ENCODE data around the gene CCDC116.
"Not testable (repeated sequence)": the region's sequence is repeated elsewhere in the genome, so short reads cannot be mapped to it uniquely, and the experiment has no call there.

The CCDC116 gene

GRCh38 chr22:21632237-21632895 is at the start of gene CCDC116:
Gene CCDC116 (plus strand): TSS chr22:21632760. CDS start chr22:21633182, 422 bp downstream.
- Mint-ChIP-seq H3K36me3 (ENCODE audit: low read depth) (peaks cover 12% of the 10 kb centered on the region), H3K4me1 (ENCODE audit: low read depth) (peaks cover 29% of the 10 kb centered on the region)

GRCh38 chr22:21582801-21583740 is 49.5 kb upstream of the CCDC116 start:
- H3K9me3 Mint-ChIP-seq = no peaks in the 10 kb centered on the region
- peak overlapping the region; percentile 42 for H3K27ac Mint-ChIP-seq
- H3K27me3 Mint-ChIP-seq = no peaks in the 10 kb centered on the region
- H3K4me3 Mint-ChIP-seq = no peak overlapping the region
- H3K36me3 Mint-ChIP-seq (ENCODE audit: low read depth) = peaks cover 17% of the 10 kb centered on the region
- peaks cover 61% of the 10 kb centered on the region for H3K4me1 Mint-ChIP-seq (ENCODE audit: low read depth)

More at GRCh38 chr22:21632237-21632895, at the start of gene CCDC116:
- Mint-ChIP-seq H3K27ac (no peak within 1 kb of the TSS), H3K4me3 (no peak within 1 kb of the TSS), H3K27me3 (no peaks in the 10 kb centered on the region), H3K9me3 (no peaks in the 10 kb centered on the region)

DNA sequence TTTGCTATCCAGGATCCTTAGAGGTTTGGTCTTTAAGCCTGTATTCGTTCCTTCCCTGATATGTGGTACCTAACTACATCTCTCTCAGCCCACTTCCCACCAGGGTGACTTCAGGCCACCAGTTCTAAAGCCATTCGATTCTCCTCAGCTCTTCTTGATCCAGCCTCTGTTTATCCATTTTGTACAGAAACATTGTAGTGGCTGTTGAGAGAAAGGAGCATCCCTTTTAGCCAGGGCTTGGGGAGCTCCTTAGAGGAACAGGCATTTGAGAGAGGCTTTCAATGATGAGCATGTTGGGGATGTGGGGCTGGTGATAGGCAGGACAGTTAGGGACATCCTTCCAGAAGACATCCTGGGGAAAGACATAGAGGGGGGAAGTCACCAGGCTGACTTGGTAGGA is 47.2 kb upstream of the CCDC116 start:
- H3K4me3 Mint-ChIP-seq = no peak overlapping the region
- peaks cover 65% of the 10 kb centered on the region for H3K4me1 Mint-ChIP-seq (ENCODE audit: low read depth)
- H3K27me3 Mint-ChIP-seq = no peaks in the 10 kb centered on the region
- peak overlapping the region; percentile 2 for H3K27ac Mint-ChIP-seq
- no peaks in the 10 kb centered on the region for H3K9me3 Mint-ChIP-seq
- peaks cover 16% of the 10 kb centered on the region for H3K36me3 Mint-ChIP-seq (ENCODE audit: low read depth)

DNA sequence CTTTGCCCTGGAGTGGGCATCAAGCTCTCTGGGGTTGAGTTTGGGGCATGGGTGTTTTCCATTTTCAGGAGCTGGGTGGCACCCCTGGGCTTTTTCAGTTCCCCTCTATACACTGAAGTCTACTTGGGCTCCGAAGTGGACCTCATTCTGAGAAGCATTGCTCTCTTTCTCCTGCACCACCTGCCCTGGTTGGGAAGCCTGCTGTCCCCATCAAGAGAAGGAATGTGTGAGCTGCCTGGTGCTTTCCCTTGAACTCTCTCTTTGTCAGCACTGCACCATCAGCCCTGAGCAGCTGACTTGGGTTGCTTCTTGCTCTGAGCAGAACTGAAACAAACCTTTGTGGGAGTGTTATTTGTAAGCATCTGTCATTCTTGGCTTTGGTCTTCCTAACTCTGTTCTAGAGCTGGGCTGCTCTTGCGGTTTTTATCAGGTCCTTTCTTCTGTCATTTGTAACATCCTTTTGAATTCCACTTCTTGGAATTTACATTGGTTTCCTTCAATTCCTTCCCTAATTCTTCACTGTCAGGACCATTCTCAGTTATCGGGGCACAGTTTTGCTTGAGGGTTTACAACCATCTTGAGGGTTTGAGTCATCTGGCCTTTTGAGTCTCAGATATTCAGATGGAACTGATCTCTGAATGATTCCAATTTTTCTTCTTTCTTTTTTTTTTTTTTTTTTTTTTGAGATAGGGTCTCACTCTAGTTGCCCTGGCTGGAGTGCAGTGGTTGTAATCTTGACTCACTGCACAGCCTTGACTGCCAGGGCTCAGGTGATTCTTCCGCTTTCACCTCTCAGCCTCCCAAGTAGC is 44.6 kb upstream of the CCDC116 start:
- H3K9me3 Mint-ChIP-seq = no peaks in the 10 kb centered on the region
- H3K27me3 Mint-ChIP-seq = no peaks in the 10 kb centered on the region
- H3K4me3 Mint-ChIP-seq = peak overlapping the region; percentile 35
- H3K4me1 Mint-ChIP-seq (ENCODE audit: low read depth) = peaks cover 83% of the 10 kb centered on the region
- H3K27ac Mint-ChIP-seq = peak overlapping the region; percentile 93
- peaks cover 29% of the 10 kb centered on the region for H3K36me3 Mint-ChIP-seq (ENCODE audit: low read depth)

GRCh38 chr22:21589396-21589795 is 43.2 kb upstream of the CCDC116 start:
- Mint-ChIP-seq H3K27ac (peak overlapping the region; percentile 27), H3K4me3 (no peak overlapping the region), H3K9me3 (no peaks in the 10 kb centered on the region), H3K27me3 (no peaks in the 10 kb centered on the region), H3K4me1 (ENCODE audit: low read depth) (peaks cover 90% of the 10 kb centered on the region), H3K36me3 (ENCODE audit: low read depth) (peaks cover 43% of the 10 kb centered on the region)

GRCh38 chr22:21590809-21591641 is 41.5 kb upstream of the CCDC116 start:
- Mint-ChIP-seq H3K4me3 (no peak overlapping the region), H3K36me3 (ENCODE audit: low read depth) (peaks cover 48% of the 10 kb centered on the region), H3K27ac (peak overlapping the region; percentile 65), H3K27me3 (no peaks in the 10 kb centered on the region), H3K4me1 (ENCODE audit: low read depth) (peaks cover 77% of the 10 kb centered on the region), H3K9me3 (no peaks in the 10 kb centered on the region)

DNA sequence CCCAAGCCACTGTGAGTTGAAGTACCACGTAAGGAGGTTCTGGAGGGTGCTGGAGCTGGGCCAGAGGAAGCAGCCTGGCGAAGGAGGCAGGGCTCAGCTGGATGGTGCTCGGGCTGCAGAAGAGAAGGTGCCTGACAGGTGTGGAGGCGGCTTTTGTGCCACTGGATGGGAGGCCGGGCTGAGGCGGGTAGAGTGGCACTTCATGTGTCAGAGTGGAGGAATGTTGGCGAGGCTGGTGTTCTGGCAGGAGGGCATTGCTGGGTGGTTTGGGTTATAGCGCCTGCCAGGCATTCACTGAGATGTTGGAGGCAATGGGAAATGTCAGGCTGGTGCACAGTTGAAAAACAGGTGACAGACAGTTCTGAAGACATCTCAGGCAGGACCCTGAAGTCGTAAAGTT is 40.9 kb upstream of the CCDC116 start:
- H3K4me3 Mint-ChIP-seq = no peak overlapping the region
- H3K27ac Mint-ChIP-seq = peak overlapping the region; percentile 28
- peaks cover 76% of the 10 kb centered on the region for H3K4me1 Mint-ChIP-seq (ENCODE audit: low read depth)
- H3K9me3 Mint-ChIP-seq = no peaks in the 10 kb centered on the region
- no peaks in the 10 kb centered on the region for H3K27me3 Mint-ChIP-seq
- H3K36me3 Mint-ChIP-seq (ENCODE audit: low read depth) = peaks cover 50% of the 10 kb centered on the region

DNA sequence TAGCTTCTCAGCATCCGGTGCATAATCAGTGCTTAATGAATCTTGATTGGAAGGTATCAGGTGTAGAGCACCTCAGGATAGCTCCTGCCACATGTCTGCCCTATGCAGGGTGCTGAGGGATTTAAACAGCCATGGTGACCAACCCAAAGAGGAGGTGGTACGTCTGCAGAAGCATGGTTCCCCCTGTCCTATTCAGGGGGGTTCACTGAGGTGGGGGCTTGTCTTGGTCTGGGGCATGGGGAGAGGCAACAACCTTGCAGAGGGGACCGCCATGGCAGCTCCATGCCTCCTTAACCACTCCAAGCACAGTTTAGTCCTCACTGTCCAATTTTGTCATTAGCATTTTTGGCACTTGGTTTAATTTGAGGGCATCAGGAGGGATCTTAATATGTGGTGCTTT is 40.1 kb upstream of the CCDC116 start:
- H3K27ac Mint-ChIP-seq = peak overlapping the region; percentile 58
- H3K36me3 Mint-ChIP-seq (ENCODE audit: low read depth) = peaks cover 52% of the 10 kb centered on the region
- H3K9me3 Mint-ChIP-seq = no peaks in the 10 kb centered on the region
- H3K4me3 Mint-ChIP-seq = no peak overlapping the region
- no peaks in the 10 kb centered on the region for H3K27me3 Mint-ChIP-seq
- peaks cover 68% of the 10 kb centered on the region for H3K4me1 Mint-ChIP-seq (ENCODE audit: low read depth)

GRCh38 chr22:21593406-21594232 is 38.9 kb upstream of the CCDC116 start:
- H3K9me3 Mint-ChIP-seq = no peaks in the 10 kb centered on the region
- no peaks in the 10 kb centered on the region for H3K27me3 Mint-ChIP-seq
- H3K4me3 Mint-ChIP-seq = no peak overlapping the region
- H3K4me1 Mint-ChIP-seq (ENCODE audit: low read depth) = peaks cover 62% of the 10 kb centered on the region
- peaks cover 57% of the 10 kb centered on the region for H3K36me3 Mint-ChIP-seq (ENCODE audit: low read depth)
- peak overlapping the region; percentile 66 for H3K27ac Mint-ChIP-seq

GRCh38 chr22:21594865-21595452 is 37.6 kb upstream of the CCDC116 start:
- no peak overlapping the region for H3K27ac Mint-ChIP-seq
- peaks cover 63% of the 10 kb centered on the region for H3K36me3 Mint-ChIP-seq (ENCODE audit: low read depth)

GRCh38 chr22:21596356-21597135 is 36.0 kb upstream of the CCDC116 start:
- not testable (repeated sequence) for H3K9me3 Mint-ChIP-seq

More at GRCh38 chr22:21594865-21595452, 37.6 kb upstream of the CCDC116 start:
- H3K4me1 Mint-ChIP-seq (ENCODE audit: low read depth) = peaks cover 59% of the 10 kb centered on the region
- no peak overlapping the region for H3K4me3 Mint-ChIP-seq
- no peaks in the 10 kb centered on the region for H3K27me3 Mint-ChIP-seq
- H3K9me3 Mint-ChIP-seq = no peaks in the 10 kb centered on the region

GRCh38 chr22:21598302-21598701 is 34.3 kb upstream of the CCDC116 start:
- no peak overlapping the region for H3K4me3 Mint-ChIP-seq
- peaks cover 55% of the 10 kb centered on the region for H3K36me3 Mint-ChIP-seq (ENCODE audit: low read depth)
- H3K27me3 Mint-ChIP-seq = no peaks in the 10 kb centered on the region
- peaks cover 37% of the 10 kb centered on the region for H3K4me1 Mint-ChIP-seq (ENCODE audit: low read depth)
- H3K27ac Mint-ChIP-seq = peak overlapping the region; percentile 13
- no peaks in the 10 kb centered on the region for H3K9me3 Mint-ChIP-seq

More at GRCh38 chr22:21596356-21597135, 36.0 kb upstream of the CCDC116 start:
- H3K27ac Mint-ChIP-seq, H3K27me3 Mint-ChIP-seq, H3K4me3 Mint-ChIP-seq: not testable (repeated sequence)
- H3K36me3 Mint-ChIP-seq (ENCODE audit: low read depth) = peaks cover 56% of the 10 kb centered on the region
- peaks cover 43% of the 10 kb centered on the region for H3K4me1 Mint-ChIP-seq (ENCODE audit: low read depth)

Measured in stimulated activated naive CD8-positive, alpha-beta T cell treated with anti-CD3 and anti-CD28 coated beads, Interleukin-15, Interleukin-2, amounts not matched to agents 100 ng/mL and 50 ng/mL, for 24 hours (primary cell).